Heart left ventricle (tissue), 13 donors: ENCODE data around the gene CDC16.

Experiments used
- CTCF ChIP-seq, 12 donors: fragments of 200-600 bp; sonication (generic) in 4 of 12; IDR thresholded peaks; one replicate each; pipeline versions ENCODE4 v1.5.0 to v1.8.0; 2018 to 2022; ENCODE audit warnings: antibody characterized with exemption in 12 of 12, mild to moderate bottlenecking in 5 of 12
- POLR2A ChIP-seq, 2 donors: fragments of 450-650 bp; IDR thresholded peaks; one replicate each; pipeline ENCODE4 v1.6.1; 2017; ENCODE audit warnings: antibody characterized with exemption in 2 of 2, mild to moderate bottlenecking in 2 of 2, moderate library complexity in 2 of 2
- donor health status: ischemic (EF 13 %, LVEDD 7.1; RV severe dilation, severe dysfunction).
- donor health status: DM: no; HTN: yes; CAD: no.
- donor health status: DM: no; HTN: no; CAD: no.
- donor health status: ischemic (EF 25% LVEDD 6.9; RV normal size, moderate dysfunction).
- donor health status: ischemic (EF 25% LVEDD 5.7; RV mildly dilated, moderate dysfunction).
- donor health status: ischemic (EF 35%, LVEDD 5.7; RV mildly dilated, moderate dysfunction).
- donor health status: nonischemic (EF 11% LVEDD 7.7; RV severe dilation, severe dysfunction).
- donor health status: DM: yes; HTN: yes; CAD: no.
- donor health status: PGD.
- donor health status: ischemic (EF 29% LVEDD 5.4; RV normal size, mild dysfunction).
- donor health status: nonischemic (EF 23%, LVEDD 6.1; RV moderate dilation, normal function).

- TF ChIP-seq CTCF (IDR thresholded peaks at IDR 0.05) (no peak), POLR2A (IDR thresholded peaks at IDR 0.05) (no peak)
Measured at GRCh38 chr13:114283576-114283975, 48.9 kb downstream of the CDC16 start.
